ENCODE data around the gene TGM3. TPM values are rescaled to one million over a fixed set of nuclear protein-coding genes. Genes with fewer than 3 reads are reported as not detected.
A peak's percentile ranks its signal among the peaks of the same experiment; 100 is the strongest.

TGM3 gene
- total and polyA plus RNA-seq, 2 donors (not counting 1 experiment from before 2014, with no cell fraction given) = under 0.01 TPM; not detected in 1

DNA sequence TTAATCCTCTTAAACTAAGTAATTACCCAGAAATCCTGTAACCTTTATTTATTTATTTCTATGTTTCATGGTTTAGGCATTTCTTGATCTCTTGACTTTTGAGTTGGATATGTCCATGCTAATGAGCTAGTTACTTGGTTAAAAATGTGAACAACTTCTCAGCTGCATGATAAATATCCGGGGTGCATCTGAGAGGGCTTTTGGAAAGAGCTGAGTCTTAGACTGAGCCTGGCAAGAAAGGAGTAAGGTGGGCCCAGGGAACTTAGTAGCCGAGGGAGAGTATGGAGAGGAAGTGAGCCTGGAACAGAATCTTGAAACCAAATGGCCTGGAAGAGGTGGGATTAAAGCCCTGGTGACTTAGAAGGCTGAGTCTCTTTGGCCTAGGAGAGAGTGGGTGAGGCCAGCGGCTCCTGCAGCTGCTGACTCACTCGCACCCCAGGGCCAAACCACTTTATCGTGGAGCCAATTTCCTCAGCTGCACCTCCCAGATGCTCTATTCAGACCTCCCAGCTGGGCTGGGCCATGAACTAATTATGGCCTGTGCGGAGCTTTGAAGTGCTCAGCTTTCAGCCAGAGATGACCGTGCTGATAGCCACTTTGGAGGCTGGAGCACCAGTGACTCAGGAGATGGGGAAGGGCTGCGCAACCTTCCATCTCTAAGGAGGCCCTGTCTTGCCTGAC lies 19.1 kb downstream of the TGM3 start:
- H3K27me3 ChIP-seq (ENCODE audit: control insufficient read depth, insufficient read depth, low read length) = peaks cover 3% of the 10 kb centered on the region
- no peak overlapping the region for H3K4me3 ChIP-seq (replicated peaks in 1 of 4; ENCODE audit: control extremely low read depth in 1 of 4, insufficient read depth in 1 of 4, low read depth in 3 of 4, low read length in 4 of 4)
- H3K27ac ChIP-seq (ENCODE audit: insufficient read depth, low read length) = peak overlapping the region; percentile 86
- no peaks in the 10 kb centered on the region for H4K20me1 ChIP-seq (ENCODE audit: control insufficient read depth, extremely low read depth, insufficient read depth, low read length)
- H3K9me3 ChIP-seq (ENCODE audit: control insufficient read depth, insufficient read depth, low read depth, low read length) = no peaks in the 10 kb centered on the region
- peak overlapping the region; percentile 23 for H3K4me2 ChIP-seq (ENCODE audit: extremely low read depth, insufficient read depth, low read length)
- H3K79me2 ChIP-seq (ENCODE audit: control insufficient read depth, insufficient read depth, low read length) = no peaks in the 10 kb centered on the region
- H2AFZ ChIP-seq (ENCODE audit: low read length) = no peak overlapping the region
- TF ChIP-seq, protein P1, sequence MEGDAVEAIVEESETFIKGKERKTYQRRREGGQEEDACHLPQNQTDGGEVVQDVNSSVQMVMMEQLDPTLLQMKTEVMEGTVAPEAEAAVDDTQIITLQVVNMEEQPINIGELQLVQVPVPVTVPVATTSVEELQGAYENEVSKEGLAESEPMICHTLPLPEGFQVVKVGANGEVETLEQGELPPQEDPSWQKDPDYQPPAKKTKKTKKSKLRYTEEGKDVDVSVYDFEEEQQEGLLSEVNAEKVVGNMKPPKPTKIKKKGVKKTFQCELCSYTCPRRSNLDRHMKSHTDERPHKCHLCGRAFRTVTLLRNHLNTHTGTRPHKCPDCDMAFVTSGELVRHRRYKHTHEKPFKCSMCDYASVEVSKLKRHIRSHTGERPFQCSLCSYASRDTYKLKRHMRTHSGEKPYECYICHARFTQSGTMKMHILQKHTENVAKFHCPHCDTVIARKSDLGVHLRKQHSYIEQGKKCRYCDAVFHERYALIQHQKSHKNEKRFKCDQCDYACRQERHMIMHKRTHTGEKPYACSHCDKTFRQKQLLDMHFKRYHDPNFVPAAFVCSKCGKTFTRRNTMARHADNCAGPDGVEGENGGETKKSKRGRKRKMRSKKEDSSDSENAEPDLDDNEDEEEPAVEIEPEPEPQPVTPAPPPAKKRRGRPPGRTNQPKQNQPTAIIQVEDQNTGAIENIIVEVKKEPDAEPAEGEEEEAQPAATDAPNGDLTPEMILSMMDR (conservative IDR thresholded peaks at IDR 0.05 in 1 of 2, IDR thresholded peaks at IDR 0.05 in 1 of 2; ENCODE audit: low read depth in 1 of 2, low read length in 2 of 2) = no peak
- TF ChIP-seq EZH2 (IDR thresholded peaks at IDR 0.05; ENCODE audit: low read length, missing control alignments) = no peak
- no peak overlapping the region for H3K9ac ChIP-seq (ENCODE audit: insufficient read depth, low read length)
- H3K4me1 ChIP-seq (ENCODE audit: control insufficient read depth, extremely low read depth, insufficient read depth, low read length) = no peaks in the 10 kb centered on the region
- DNase-seq (ENCODE audit: low read depth in 2 of 2) = peak; percentile 1 to 97
- no peaks in the 10 kb centered on the region for H3K36me3 ChIP-seq (ENCODE audit: control insufficient read depth, insufficient read depth, low read length)

DNA sequence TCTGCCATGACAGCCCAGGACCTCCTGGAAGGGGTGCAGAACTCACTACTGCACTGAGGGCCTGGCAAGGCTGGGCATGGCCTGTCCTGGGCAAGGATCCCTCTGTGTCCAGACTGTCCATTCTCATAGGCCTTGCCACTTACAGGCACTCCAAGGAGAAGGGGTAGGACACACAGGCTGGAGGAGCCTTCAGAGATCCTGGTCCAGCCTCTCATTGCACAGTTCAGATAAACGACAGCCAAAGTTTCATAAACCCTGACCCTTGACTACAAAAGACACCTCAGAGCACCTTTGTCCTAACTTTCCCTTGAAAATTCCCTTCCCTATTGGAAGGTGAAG lies 19.6 kb downstream of the TGM3 start:
- Histone ChIP-seq H2AFZ (ENCODE audit: low read length) (no peak overlapping the region), H3K27ac (ENCODE audit: insufficient read depth, low read length) (peak overlapping the region; percentile 38), H3K4me2 (ENCODE audit: extremely low read depth, insufficient read depth, low read length) (peak overlapping the region; percentile 13), H3K4me1 (ENCODE audit: control insufficient read depth, extremely low read depth, insufficient read depth, low read length) (no peaks in the 10 kb centered on the region), H3K79me2 (ENCODE audit: control insufficient read depth, insufficient read depth, low read length) (no peaks in the 10 kb centered on the region), H3K9ac (ENCODE audit: insufficient read depth, low read length) (no peak overlapping the region), H3K27me3 (ENCODE audit: control insufficient read depth, insufficient read depth, low read length) (no peaks in the 10 kb centered on the region), H3K36me3 (ENCODE audit: control insufficient read depth, insufficient read depth, low read length) (no peaks in the 10 kb centered on the region), H3K9me3 (ENCODE audit: control insufficient read depth, insufficient read depth, low read depth, low read length) (no peaks in the 10 kb centered on the region), H4K20me1 (ENCODE audit: control insufficient read depth, extremely low read depth, insufficient read depth, low read length) (no peaks in the 10 kb centered on the region), H3K4me3 (replicated peaks in 1 of 4; ENCODE audit: control extremely low read depth in 1 of 4, insufficient read depth in 1 of 4, low read depth in 3 of 4, low read length in 4 of 4) (no peak overlapping the region)
- no peak for DNase-seq (ENCODE audit: low read depth in 2 of 2)
- TF ChIP-seq EZH2 (IDR thresholded peaks at IDR 0.05; ENCODE audit: low read length, missing control alignments) = no peak
- TF ChIP-seq, protein P1 (conservative IDR thresholded peaks at IDR 0.05 in 1 of 2, IDR thresholded peaks at IDR 0.05 in 1 of 2; ENCODE audit: low read depth in 1 of 2, low read length in 2 of 2) = no peak

DNA sequence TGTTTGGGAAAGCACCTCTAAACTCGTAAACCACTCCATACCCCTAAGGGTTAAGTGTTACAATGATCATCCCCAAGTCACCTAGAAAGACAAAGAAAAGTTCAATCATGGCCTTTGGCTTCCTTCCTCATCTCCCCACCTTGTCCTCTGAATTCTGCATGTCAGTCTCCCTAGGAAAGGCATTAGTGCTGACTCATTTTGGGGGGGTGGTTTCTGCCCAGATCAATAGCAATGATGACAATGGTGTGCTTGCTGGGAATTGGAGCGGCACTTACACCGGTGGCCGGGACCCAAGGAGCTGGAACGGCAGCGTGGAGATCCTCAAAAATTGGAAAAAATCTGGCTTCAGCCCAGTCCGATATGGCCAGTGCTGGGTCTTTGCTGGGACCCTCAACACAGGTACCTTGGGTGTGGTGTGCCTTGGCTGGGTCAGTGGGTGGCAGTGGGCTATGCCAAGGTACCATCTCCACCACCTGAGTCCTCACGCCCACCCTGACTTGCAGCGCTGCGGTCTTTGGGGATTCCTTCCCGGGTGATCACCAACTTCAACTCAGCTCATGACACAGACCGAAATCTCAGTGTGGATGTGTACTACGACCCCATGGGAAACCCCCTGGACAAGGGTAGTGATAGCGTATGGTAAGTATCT lies 21.2 kb downstream of the TGM3 start:
- Histone ChIP-seq H3K27me3 (ENCODE audit: control insufficient read depth, insufficient read depth, low read length) (no peaks in the 10 kb centered on the region), H2AFZ (ENCODE audit: low read length) (no peak overlapping the region), H3K9me3 (ENCODE audit: control insufficient read depth, insufficient read depth, low read depth, low read length) (no peaks in the 10 kb centered on the region), H3K4me2 (ENCODE audit: extremely low read depth, insufficient read depth, low read length) (no peak overlapping the region), H3K36me3 (ENCODE audit: control insufficient read depth, insufficient read depth, low read length) (no peaks in the 10 kb centered on the region), H3K79me2 (ENCODE audit: control insufficient read depth, insufficient read depth, low read length) (no peaks in the 10 kb centered on the region), H3K4me3 (replicated peaks in 1 of 4; ENCODE audit: control extremely low read depth in 1 of 4, insufficient read depth in 1 of 4, low read depth in 3 of 4, low read length in 4 of 4) (no peak overlapping the region), H3K9ac (ENCODE audit: insufficient read depth, low read length) (no peak overlapping the region), H3K27ac (ENCODE audit: insufficient read depth, low read length) (no peak overlapping the region), H3K4me1 (ENCODE audit: control insufficient read depth, extremely low read depth, insufficient read depth, low read length) (no peaks in the 10 kb centered on the region), H4K20me1 (ENCODE audit: control insufficient read depth, extremely low read depth, insufficient read depth, low read length) (no peaks in the 10 kb centered on the region)
- DNase-seq (ENCODE audit: low read depth in 2 of 2) = no peak
- TF ChIP-seq, protein P1 (conservative IDR thresholded peaks at IDR 0.05 in 1 of 2, IDR thresholded peaks at IDR 0.05 in 1 of 2; ENCODE audit: low read depth in 1 of 2, low read length in 2 of 2) = no peak
- TF ChIP-seq EZH2 (IDR thresholded peaks at IDR 0.05; ENCODE audit: low read length, missing control alignments) = no peak
